Lower leg skin (tissue), 3 donors: ENCODE data around the gene C12orf76.

Experiments
- POLR2A ChIP-seq, 2 donors: fragments of 450-650 bp; IDR thresholded peaks; one replicate each; pipeline ENCODE4 v1.6.1; 2016 to 2017; ENCODE audit warnings: antibody characterized with exemption in 2 of 2, mild to moderate bottlenecking in 1 of 2, moderate library complexity in 1 of 2
- TF ChIP-seq, protein P1 (sequence below), 3 donors: fragments of 450-650 bp; IDR thresholded peaks; one replicate each; pipeline ENCODE4 v1.5.1; 2016; ENCODE audit warnings: antibody characterized with exemption in 3 of 3, mild to moderate bottlenecking in 3 of 3, moderate library complexity in 2 of 3

DNA sequence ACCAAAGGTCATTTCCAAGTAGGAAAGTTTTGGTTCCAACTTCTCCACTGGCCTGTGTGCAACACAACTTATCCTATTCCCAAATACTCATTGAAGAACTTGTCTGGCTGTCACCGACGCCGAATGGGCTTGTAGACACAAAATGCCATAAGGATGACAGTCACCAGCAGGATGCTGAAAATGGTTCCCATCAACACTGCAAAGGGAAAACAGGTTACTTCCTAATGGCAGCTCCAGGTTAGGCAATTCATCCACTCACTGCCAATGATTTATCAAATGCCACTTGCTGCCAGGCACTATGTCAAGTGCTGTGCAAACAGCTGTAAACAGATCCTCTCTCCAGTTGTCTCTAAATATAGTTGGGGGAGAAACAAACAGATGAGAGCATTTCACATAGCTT, 6.1 kb downstream of the C12orf76 start:
- TF ChIP-seq, protein P1, sequence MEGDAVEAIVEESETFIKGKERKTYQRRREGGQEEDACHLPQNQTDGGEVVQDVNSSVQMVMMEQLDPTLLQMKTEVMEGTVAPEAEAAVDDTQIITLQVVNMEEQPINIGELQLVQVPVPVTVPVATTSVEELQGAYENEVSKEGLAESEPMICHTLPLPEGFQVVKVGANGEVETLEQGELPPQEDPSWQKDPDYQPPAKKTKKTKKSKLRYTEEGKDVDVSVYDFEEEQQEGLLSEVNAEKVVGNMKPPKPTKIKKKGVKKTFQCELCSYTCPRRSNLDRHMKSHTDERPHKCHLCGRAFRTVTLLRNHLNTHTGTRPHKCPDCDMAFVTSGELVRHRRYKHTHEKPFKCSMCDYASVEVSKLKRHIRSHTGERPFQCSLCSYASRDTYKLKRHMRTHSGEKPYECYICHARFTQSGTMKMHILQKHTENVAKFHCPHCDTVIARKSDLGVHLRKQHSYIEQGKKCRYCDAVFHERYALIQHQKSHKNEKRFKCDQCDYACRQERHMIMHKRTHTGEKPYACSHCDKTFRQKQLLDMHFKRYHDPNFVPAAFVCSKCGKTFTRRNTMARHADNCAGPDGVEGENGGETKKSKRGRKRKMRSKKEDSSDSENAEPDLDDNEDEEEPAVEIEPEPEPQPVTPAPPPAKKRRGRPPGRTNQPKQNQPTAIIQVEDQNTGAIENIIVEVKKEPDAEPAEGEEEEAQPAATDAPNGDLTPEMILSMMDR (IDR thresholded peaks at IDR 0.05) = no peak
- no peak for TF ChIP-seq POLR2A (IDR thresholded peaks at IDR 0.05)
